ENCODE measurements around the gene FBRSL1.
"Not testable (repeated sequence)": the region's sequence is repeated elsewhere in the genome, so short reads cannot be mapped to it uniquely, and the experiment has no call there.

The FBRSL1 gene

GRCh38 chr12:132454193-132454932 is 35.6 kb upstream of the FBRSL1 start:
- DNase-seq = no peak

- no peak for DNase-seq
Observed at GRCh38 chr12:132454933-132455418, 35.0 kb upstream of the FBRSL1 start.

- DNase-seq = no peak
Observed at GRCh38 chr12:132455565-132455964, 34.4 kb upstream of the FBRSL1 start.

GRCh38 chr12:132456186-132456943 is 33.6 kb upstream of the FBRSL1 start:
- no peak for DNase-seq

DNA sequence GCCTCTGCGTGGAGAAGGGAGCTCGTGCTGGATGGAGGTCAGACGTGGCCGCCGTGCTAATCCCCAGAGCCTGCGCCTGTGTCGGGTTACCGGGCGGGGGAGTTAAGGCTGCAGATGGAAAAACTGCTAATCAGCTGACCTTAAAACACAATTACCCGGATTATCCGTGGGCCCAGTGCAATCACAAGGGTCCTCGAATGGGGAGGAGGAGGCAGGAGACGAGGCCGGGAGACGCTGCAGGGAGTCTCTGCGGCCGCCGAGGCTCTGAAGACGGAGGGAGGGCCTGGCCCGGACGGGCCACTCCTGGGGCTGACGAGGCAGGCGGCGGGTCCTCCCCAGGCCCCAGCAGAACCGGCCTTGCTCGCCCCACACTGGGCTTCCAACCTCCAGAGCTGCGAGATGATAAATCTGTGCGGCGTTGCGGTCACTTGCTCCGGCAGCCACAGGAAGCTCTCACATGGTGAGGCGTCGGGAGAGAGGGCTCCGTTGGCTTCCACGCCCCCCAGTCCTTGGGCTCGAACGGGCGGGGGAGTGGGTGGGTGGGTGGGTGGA is 32.9 kb upstream of the FBRSL1 start:
- DNase-seq = no peak

DNA sequence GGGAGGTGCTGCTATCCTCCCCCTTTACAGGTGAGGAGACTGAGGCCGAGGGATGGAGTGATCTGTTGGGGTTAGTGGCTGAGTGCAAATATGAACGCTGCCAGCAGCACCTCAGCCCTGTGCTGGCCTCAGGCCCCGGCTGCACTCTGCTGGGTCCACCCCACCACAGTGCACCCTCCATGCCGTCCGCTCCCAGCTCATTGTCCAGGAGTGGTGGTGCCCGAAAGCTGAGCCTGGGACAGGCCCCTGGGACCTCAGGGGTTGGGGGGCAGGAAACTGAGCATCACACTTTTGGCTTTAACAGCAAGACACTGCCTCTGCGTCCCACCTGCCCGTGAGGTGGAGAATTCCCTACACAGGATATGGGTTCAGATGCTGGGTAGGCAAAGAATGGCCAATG is 31.5 kb upstream of the FBRSL1 start:
- no peak for DNase-seq

DNA sequence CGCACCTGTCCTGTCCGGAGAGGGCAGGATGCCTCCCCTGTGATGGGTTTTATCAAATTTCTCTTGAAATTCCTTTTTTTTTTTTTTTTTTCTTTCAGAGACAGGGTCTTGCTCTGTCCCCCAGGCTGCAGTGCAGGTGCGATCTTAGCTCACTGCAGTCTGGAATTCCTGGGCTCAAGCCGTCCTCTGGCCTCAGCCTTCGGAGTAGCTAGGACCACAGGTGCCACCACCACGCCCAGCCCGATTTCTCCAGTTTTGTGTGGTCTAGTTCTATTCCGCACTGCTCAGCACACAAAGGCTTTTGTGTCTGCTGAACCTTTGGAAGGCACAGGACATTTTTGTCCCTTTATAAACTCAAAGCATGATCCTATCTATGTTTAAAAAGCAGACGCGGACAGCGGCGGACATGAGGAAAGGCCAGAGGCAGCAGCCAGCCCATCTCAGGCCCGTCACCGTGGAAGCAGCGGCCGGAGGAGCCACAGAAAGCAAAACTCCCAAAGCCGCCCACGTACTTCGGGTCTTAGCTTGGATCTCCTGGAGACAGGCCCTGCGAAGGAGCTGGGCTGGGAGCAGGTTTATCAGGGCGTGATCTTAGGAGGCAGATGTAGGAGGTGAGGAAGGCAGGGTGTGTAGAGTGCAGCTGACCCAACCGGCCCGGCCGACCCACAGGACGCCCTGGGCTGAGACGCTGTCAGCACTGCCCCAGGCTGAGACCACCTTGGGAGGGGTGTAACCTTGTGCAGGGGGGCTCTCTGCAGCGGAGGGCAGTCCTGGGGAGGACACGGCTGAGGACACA is 30.9 kb upstream of the FBRSL1 start:
- DNase-seq = no peak

DNA sequence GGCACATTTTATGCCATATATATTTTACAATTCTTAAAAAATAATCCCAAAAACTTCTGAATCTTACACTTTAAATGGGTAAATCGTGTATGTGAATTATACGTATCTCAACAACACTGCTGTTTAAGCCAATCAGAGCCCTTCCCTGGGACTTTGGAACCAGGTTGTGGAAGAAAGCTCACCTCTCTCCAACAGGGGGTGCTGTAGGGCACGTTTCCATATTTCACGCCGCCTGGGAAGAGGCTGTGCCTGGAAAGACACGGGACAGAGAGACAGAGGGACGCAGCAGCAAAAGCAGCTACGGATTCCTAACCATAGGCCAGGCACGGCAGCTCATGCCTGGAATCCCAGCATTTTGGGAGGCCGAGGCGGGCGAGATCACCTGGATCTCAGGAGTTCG is 29.4 kb upstream of the FBRSL1 start:
- DNase-seq = peak; percentile 40

DNA sequence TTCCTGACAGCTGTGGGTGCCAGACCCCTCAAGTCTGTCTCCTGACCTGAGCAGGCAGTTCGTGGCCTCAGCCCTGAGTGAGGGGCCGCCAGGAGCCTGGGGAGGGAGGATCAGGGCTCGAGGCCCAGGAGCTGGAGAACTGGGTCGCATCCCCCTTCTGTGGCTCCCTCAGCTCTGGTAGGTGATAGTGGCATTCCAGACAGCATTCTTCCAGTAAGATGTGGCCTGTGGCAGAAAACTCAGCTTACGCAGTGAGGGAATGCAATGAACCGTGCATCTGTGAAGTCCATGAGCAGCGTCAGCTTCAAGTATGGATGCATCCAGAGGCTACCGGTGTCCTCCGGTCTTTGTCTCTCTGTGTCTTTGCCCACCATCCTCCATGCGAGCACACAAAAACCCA is 28.4 kb upstream of the FBRSL1 start:
- DNase-seq = no peak

DNA sequence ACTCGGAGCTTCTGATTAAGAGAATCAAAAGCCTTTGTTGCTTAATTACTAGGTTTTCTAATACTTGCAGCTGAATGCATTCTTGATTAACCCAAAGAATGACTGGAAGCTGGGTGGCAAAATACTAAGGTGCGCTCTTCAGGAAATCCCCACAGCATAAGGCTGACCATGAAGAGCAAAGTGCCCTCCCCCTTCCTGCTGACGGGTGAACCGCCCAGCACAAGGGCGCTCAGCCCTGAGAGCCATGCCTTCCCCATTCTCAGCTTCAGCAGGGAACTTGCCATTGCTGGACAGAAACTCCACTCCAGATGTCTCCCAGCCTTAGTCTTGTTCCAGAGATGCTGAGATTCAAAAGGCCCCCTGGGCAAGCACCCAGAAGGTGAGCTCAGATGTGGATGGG is 27.2 kb upstream of the FBRSL1 start:
- DNase-seq = peak; percentile 18

- not testable (repeated sequence) for DNase-seq
Observed at GRCh38 chr12:132463284-132463924, 26.5 kb upstream of the FBRSL1 start.

GRCh38 chr12:132464304-132464703 is 25.6 kb upstream of the FBRSL1 start:
- not testable (repeated sequence) for DNase-seq

DNA sequence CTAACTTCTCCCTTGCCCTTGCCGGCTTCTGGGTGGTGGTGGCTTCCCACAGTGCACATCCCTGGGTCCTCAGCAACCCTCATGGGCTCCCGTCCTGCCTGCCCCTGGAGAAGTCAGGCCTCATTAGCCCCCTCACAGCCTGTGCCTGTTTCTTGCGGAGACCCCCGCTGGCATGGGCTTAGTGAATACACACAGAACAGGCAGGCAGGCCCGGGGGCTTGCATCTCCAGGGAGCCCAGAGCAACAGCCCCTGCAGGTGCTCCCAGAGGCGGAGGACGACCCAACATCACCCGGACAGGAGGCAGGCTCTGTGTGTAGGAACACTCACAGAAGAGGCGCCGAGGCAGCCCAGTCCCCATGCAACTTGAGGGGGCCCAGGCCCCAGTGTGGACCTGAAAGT is 25.1 kb upstream of the FBRSL1 start:
- no peak for DNase-seq

DNA sequence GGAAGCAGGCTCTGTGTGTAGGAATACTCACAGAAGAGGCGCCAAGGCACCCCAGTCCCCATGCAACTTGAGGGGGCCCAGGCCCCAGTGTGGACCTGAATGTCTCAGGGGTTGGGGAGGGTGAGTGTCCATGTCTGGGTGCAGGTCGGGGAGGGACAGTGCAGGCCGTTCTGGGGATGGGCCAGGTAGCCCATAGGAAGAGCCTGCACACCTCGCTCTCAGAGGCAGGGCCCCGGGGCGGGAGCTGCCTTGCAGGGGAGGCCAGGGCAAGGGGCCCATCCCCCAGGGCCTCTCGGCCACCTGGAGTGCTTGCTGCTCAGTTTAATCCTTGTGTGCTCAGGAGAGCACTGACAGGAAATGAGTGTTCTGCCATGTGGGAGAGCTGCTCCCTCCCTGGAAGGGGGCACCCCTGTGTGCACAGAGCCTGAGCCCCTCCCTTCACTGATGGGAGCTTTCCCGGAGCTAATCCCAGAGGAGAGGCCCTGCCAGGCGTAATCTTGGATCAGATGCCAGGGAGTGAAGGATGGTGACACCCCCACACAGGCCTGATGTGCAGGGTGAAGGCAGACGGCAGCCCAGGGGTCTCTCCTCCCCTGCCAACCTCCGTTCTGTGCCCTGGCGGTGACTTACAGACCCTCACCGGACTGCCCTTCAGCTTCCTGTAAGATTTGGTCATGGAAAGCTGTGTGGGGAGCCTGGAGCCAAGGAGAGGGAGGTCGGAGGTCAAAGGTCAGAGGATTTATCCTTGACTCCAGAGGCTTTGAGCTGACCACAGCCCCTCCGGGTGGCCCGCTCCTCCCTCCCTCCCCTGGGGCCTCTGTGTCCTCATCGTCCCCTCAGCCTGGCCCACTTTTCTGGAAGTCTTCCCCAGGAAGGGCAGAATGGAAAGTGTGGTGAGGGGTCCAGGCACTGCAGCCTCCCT is 24.4 kb upstream of the FBRSL1 start:
- DNase-seq = no peak

DNA sequence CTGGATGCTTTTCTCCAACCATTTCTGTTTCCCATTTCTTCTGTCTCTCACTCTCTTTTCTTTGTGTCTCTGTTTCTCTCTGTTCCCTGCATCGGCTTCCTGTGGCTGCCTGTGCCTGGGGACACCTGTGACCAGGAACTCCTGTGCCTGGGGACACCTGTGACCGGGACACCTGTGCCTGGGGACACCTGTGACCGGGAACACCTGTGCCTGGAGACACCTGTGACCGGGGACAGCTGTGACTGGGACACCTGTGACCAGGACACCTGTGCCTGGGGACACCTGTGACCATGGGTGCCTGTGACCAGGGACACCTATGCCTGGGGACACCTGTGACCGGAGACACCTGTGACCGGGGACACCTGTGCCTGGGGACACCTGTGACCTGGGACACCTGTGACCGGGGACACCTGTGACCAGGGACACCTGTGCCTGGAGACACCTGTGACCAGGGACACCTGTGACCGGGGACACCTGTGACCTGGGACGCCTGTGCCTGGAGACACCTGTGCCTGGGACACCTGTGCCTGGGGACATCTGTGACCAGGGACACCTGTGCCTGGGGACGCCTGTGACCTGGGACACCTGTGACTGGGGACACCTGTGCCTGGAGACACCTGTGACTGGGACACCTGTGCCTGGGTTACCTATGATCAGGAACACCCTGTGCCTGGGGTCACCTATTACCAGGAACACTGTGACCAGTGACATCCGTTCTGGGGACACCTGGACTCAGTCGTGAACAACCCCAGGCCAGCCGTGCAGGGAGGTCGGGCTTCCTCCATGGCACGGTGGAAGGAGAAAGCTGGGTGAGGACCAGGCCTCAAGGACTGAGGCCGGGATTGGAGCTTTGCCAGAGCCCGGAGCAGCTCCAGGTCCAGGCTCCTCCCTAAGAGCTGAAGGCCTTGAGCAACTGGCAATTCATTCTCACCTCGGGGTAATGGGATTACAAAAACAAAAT is 23.4 kb upstream of the FBRSL1 start:
- DNase-seq = no peak

GRCh38 chr12:132467511-132467910 is 22.4 kb upstream of the FBRSL1 start:
- peak; percentile 61 for DNase-seq

GRCh38 chr12:132469423-132469822 is 20.5 kb upstream of the FBRSL1 start:
- DNase-seq = no peak

DNA sequence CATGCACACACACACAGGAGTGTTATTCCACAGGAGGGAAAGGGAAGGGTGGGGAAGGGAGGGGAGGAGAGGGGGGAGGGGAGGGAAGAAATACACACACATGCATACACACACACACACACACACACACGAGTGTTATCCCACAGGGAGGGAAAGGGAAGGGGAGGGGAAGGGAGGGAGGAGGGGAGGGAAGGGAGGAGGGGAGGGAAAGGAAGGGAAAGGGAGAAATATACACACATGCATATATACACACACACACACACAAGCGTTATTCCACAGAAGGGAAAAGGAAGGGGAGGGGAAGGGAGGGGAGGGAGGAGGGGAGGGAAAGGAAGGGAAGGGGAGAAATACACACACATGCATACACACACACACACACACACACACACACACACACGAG is 19.6 kb upstream of the FBRSL1 start:
- no peak for DNase-seq

- peak; percentile 70 for DNase-seq
Observed at GRCh38 chr12:132471011-132471857, 18.7 kb upstream of the FBRSL1 start.

All from suppressor macrophage treated with lipopolysaccharide for 4 hours (primary cell).